Measurements from ENCODE around the gene NSFL1C. TPM values are rescaled to one million over a fixed set of nuclear protein-coding genes. Genes with fewer than 3 reads are reported as not detected.

The NSFL1C gene
- total and polyA plus RNA-seq, 2 of the 4 experiments (the other 2 are of a cell fraction) = 33.0 to 40.3 TPM

GRCh38 chr20:1393507-1393882 lies 73.2 kb downstream of the NSFL1C start:
- peak overlapping the region; percentile 95 for H2BK120ac ChIP-seq (ENCODE audit: low read depth, low read length)
- H2AFZ ChIP-seq (replicated peaks; ENCODE audit: low read length, poor library complexity) = peak overlapping the region; percentile 99
- ATAC-seq (ENCODE audit: low read depth) (no peak), DNase-seq (no peak)
- peaks cover 5% of the 10 kb centered on the region for H3K36me3 ChIP-seq (ENCODE audit: control insufficient read depth, insufficient read depth, low read length)
- intact Hi-C loops (cut with micrococcal nuclease) (loop anchor here (2.0 to 10.0 kb wide), 2 partner anchors 71 to 179 kb away; no protein-coding TSS in a partner anchor), dilution Hi-C loops (cut with HindIII; ENCODE audit: low sequenced_read_pairs, unreplicated experiment) (no loop called here), in situ Hi-C loops (cut with MboI; ENCODE audit: low sequenced_read_pairs) (no loop called here)
- peaks cover 34% of the 10 kb centered on the region for H3K9me1 ChIP-seq (ENCODE audit: insufficient read depth, low read length)
- peak overlapping the region; percentile 96 for H2AK5ac ChIP-seq (ENCODE audit: low read depth, low read length)
- peak overlapping the region; percentile 100 for H3K14ac ChIP-seq (replicated peaks; ENCODE audit: low read depth, low read length)
- H4K8ac ChIP-seq (ENCODE audit: low read depth in 2 of 2, low read length in 2 of 2) = peak overlapping the region; percentile 95 to 100
- ChIA-PET CTCF (no interaction called here), POLR2A (ENCODE audit: unreplicated experiment) (interaction anchor here (0.6 kb wide), 2 partner anchors 42 to 79 kb away, joined by 3 to 6 read pairs; no protein-coding TSS in a partner anchor)
- H3K9me3 ChIP-seq (ENCODE audit: control insufficient read depth, insufficient read depth, low read length) = no peaks in the 10 kb centered on the region
- peak overlapping the region; percentile 95 for H3K9ac ChIP-seq (ENCODE audit: low read depth, low read length)
- H3K56ac ChIP-seq (ENCODE audit: extremely low read depth, insufficient read depth, low read length) = peak overlapping the region; percentile 93
- H3K18ac ChIP-seq (ENCODE audit: low read depth, low read length) = peak overlapping the region; percentile 78; the same call in 1 of the 2 replicates
- peak overlapping the region; percentile 99; the same call in 1 of the 2 replicates for H3K23ac ChIP-seq (ENCODE audit: low read depth, low read length)
- H2AK9ac ChIP-seq (replicated peaks; ENCODE audit: low read depth, low read length, poor library complexity) = peak overlapping the region; percentile 94
- H3K4ac ChIP-seq (ENCODE audit: low read depth, low read length) = peak overlapping the region; percentile 99
- H4K91ac ChIP-seq (ENCODE audit: insufficient read depth, low read depth, low read length) = peak overlapping the region; percentile 96
- peak overlapping the region; percentile 94 for H3K4me2 ChIP-seq (ENCODE audit: low read depth, low read length)
- H4K5ac ChIP-seq (ENCODE audit: low read depth, low read length) = peak overlapping the region; percentile 94
- H3K27ac ChIP-seq (ENCODE audit: insufficient read depth, low read length) = peak overlapping the region; percentile 85; the same call in 1 of the 2 replicates
- H2BK15ac ChIP-seq (ENCODE audit: low read depth, low read length) = peak overlapping the region; percentile 95; the same call in 2 of the 3 replicates
- H3K4me1 ChIP-seq (ENCODE audit: control insufficient read depth, insufficient read depth, low read length) = peaks cover 23% of the 10 kb centered on the region
- peak overlapping the region; percentile 65 for H3K4me3 ChIP-seq (ENCODE audit: insufficient read depth, low read depth, low read length)
- TF ChIP-seq RCOR1 (IDR thresholded peaks at IDR 0.05; ENCODE audit: insufficient replicate concordance, low read length) = no peak
- no peak for TF ChIP-seq USF2 (IDR thresholded peaks at IDR 0.05; ENCODE audit: low read depth, low read length)
- TF ChIP-seq POLR2A (IDR thresholded peaks at IDR 0.05; ENCODE audit: low read depth, low read length) = no peak
- no peak for TF ChIP-seq RFX5 (IDR thresholded peaks at IDR 0.05; ENCODE audit: low read depth, low read length)
- TF ChIP-seq MXI1 (IDR thresholded peaks at IDR 0.05; ENCODE audit: borderline replicate concordance, low read depth, low read length) = no peak
- TF ChIP-seq ELK1 (IDR thresholded peaks at IDR 0.05; ENCODE audit: borderline replicate concordance, low read depth, low read length) = no peak
- no peak for TF ChIP-seq CEBPB (IDR thresholded peaks at IDR 0.05; ENCODE audit: low read depth, low read length)
- TF ChIP-seq BHLHE40 (IDR thresholded peaks at IDR 0.05; ENCODE audit: low read depth, low read length) = no peak
- no peak for TF ChIP-seq CHD1 (IDR thresholded peaks at IDR 0.05; ENCODE audit: low read depth, low read length)
- no peak for TF ChIP-seq RAD21 (IDR thresholded peaks at IDR 0.05; ENCODE audit: low read length)
- no peak for TF ChIP-seq SMC3 (IDR thresholded peaks at IDR 0.05; ENCODE audit: low read depth, low read length)
- no peak for TF ChIP-seq MAZ (IDR thresholded peaks at IDR 0.05; ENCODE audit: borderline replicate concordance, low read depth, low read length)
- BruUV-seq (replicated peaks) = no TSS peak
- H3K27me3 ChIP-seq (ENCODE audit: control insufficient read depth, insufficient read depth, low read length) = no peaks in the 10 kb centered on the region
- peaks cover 9 to 50% of the 10 kb centered on the region in 2 experiments; a peak in 3 of 4 replicates for H3K79me1 ChIP-seq (ENCODE audit: low read depth in 1 of 2, low read length in 2 of 2)
- peak overlapping the region; percentile 78; the same call in 1 of the 2 replicates for H2BK20ac ChIP-seq (ENCODE audit: low read depth, low read length)
- H2BK5ac ChIP-seq (ENCODE audit: low read depth, low read length, poor library complexity, severe bottlenecking) = peak overlapping the region; percentile 77
- H4K20me1 ChIP-seq (ENCODE audit: insufficient read depth, low read length) = peaks cover 39% of the 10 kb centered on the region
- whole genome bisulfite sequencing, 2 experiments (ENCODE audit: extremely low coverage in 2 of 2, insufficient read length in 1 of 2) = 60% methylated on average over 1 of the region's 7 CpGs; no CpG with 5 or more reads in 1 of the 2 experiments
